Nephron progenitor cell (in vitro differentiated cells): ENCODE measurements around the gene APBB2.

Experiments used
- DNase-seq: peaks from one replicate; pipeline ENCODE4 v3.0.0; 2021
- H3K27ac Mint-ChIP-seq: 2 replicates; pipeline ENCODE4 v1.8.0; 2021; ENCODE audit warnings: mild to moderate bottlenecking, moderate library complexity, mixed read lengths
- H3K27me3 Mint-ChIP-seq: 2 replicates; pipeline ENCODE4 v1.8.0; 2021; ENCODE audit warnings: mild to moderate bottlenecking, low read depth, mixed read lengths; ENCODE audit not compliant: poor library complexity
- H3K36me3 Mint-ChIP-seq: 2 replicates; pipeline ENCODE4 v1.8.0; 2021; ENCODE audit warnings: low read depth, mixed read lengths
- H3K4me1 Mint-ChIP-seq: 2 replicates; pipeline ENCODE4 v1.8.0; 2021; ENCODE audit warnings: mixed read lengths
- H3K4me3 Mint-ChIP-seq: 2 replicates; pipeline ENCODE4 v1.8.0; 2021; ENCODE audit warnings: mild to moderate bottlenecking, moderate library complexity, mixed read lengths
- H3K9me3 Mint-ChIP-seq: 2 replicates; pipeline ENCODE4 v1.8.0; 2021; ENCODE audit warnings: mild to moderate bottlenecking, moderate library complexity, mixed read lengths
- TF ChIP-seq, protein P1 (sequence below): fragments of 200-600 bp; sonication (generic); IDR thresholded peaks from 2 replicates; pipeline ENCODE4 v1.5.0; 2021; ENCODE audit warnings: antibody characterized with exemption

Gene APBB2

GRCh38 chr4:41214825-41215146 lies 444 bp upstream of the APBB2 start:
- Mint-ChIP-seq H3K36me3 (no peaks in the 10 kb centered on the region), H3K9me3 (no peaks in the 10 kb centered on the region), H3K4me3 (peak overlapping the region; percentile 90), H3K27ac (no peak overlapping the region), H3K27me3 (peaks cover 23% of the 10 kb centered on the region), H3K4me1 (peaks cover 34% of the 10 kb centered on the region)
- TF ChIP-seq, protein P1, sequence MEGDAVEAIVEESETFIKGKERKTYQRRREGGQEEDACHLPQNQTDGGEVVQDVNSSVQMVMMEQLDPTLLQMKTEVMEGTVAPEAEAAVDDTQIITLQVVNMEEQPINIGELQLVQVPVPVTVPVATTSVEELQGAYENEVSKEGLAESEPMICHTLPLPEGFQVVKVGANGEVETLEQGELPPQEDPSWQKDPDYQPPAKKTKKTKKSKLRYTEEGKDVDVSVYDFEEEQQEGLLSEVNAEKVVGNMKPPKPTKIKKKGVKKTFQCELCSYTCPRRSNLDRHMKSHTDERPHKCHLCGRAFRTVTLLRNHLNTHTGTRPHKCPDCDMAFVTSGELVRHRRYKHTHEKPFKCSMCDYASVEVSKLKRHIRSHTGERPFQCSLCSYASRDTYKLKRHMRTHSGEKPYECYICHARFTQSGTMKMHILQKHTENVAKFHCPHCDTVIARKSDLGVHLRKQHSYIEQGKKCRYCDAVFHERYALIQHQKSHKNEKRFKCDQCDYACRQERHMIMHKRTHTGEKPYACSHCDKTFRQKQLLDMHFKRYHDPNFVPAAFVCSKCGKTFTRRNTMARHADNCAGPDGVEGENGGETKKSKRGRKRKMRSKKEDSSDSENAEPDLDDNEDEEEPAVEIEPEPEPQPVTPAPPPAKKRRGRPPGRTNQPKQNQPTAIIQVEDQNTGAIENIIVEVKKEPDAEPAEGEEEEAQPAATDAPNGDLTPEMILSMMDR, result no peak
- DNase-seq, result no peak

DNA sequence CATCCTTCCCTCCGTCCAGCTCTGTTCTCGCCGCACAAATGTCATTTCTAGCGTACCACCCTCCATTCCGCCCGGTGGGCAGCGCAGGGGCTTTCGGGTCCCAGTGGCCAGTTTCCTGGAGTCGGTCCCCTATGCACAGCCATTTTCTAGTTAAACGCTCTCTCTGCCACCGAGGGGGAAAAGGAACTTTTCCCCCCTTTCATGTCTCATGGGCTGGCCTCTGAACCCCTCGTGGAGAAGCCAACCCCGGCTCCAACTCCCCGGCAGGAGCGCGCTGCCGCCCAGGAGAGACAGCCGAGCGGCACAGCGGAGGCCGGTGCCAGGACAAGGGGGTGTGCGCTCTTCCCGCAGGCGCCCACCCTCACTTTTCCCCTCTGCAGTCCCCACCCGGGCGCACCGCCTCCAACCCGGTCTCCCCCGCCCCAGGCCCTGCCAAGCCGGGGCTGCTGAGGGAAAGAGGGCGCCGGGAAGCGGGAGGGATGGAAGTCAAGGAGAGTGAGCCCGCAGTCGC lies 662 bp downstream of the APBB2 start:
- TF ChIP-seq, protein P1, result no peak
- Mint-ChIP-seq H3K4me1 (peaks cover 41% of the 10 kb centered on the region), H3K4me3 (peak overlapping the region; percentile 90), H3K27ac (no peak overlapping the region), H3K36me3 (peaks cover under 1% of the 10 kb centered on the region), H3K9me3 (peaks cover 7% of the 10 kb centered on the region), H3K27me3 (peaks cover 23% of the 10 kb centered on the region)
- DNase-seq, result peak; percentile 61

DNA sequence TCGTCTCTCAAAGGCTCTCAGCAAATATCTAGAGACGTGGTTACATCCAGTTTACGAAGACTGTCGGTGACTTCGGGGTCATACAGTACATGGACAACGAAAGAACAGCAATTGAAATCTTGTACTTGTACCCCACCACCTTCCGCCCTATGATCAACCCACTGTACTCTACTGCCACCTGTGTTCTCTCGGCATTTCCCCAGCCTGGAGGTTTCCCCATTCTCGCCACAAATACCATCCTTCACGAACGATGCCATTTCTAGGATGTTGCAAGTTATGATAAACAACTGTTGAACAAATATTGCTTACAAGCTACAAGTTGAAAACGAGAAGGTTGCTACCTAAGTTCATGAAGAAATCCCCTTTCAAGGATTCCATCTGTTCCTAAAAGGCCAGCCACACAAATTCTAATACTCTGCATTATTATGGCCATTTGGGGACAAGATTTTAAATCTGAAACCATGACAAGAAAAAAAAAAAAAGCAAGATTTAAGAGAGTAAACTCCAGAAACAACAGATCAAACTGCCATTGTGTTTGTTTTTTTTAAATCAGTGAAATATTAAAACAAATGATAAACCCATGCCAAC lies 1.6 kb downstream of the APBB2 start:
- H3K36me3 Mint-ChIP-seq, result peaks cover 4% of the 10 kb centered on the region
- DNase-seq, result no peak
- TF ChIP-seq, protein P1, result no peak
- H3K4me1 Mint-ChIP-seq, result peaks cover 46% of the 10 kb centered on the region
- no peak overlapping the region for H3K27ac Mint-ChIP-seq
- H3K9me3 Mint-ChIP-seq, result peaks cover 12% of the 10 kb centered on the region
- peaks cover 23% of the 10 kb centered on the region for H3K27me3 Mint-ChIP-seq
- H3K4me3 Mint-ChIP-seq, result peak overlapping the region; percentile 90

- H3K9me3 Mint-ChIP-seq, result peaks cover 14% of the 10 kb centered on the region
- H3K4me1 Mint-ChIP-seq, result peaks cover 45% of the 10 kb centered on the region
- no peak overlapping the region for H3K27ac Mint-ChIP-seq
- peaks cover 23% of the 10 kb centered on the region for H3K27me3 Mint-ChIP-seq
- H3K36me3 Mint-ChIP-seq, result peaks cover 4% of the 10 kb centered on the region
- TF ChIP-seq, protein P1, result no peak
- H3K4me3 Mint-ChIP-seq, result peak overlapping the region; percentile 90
- DNase-seq, result no peak
These were observed 2.3 kb downstream of the APBB2 start for GRCh38 chr4:41211951-41212615.

GRCh38 chr4:41209901-41210300 lies 4.4 kb downstream of the APBB2 start:
- H3K4me3 Mint-ChIP-seq, result no peak overlapping the region
- peaks cover 14% of the 10 kb centered on the region for H3K9me3 Mint-ChIP-seq
- no peak for DNase-seq
- H3K4me1 Mint-ChIP-seq, result peaks cover 29% of the 10 kb centered on the region
- TF ChIP-seq, protein P1, result no peak
- peaks cover 4% of the 10 kb centered on the region for H3K36me3 Mint-ChIP-seq
- peaks cover 23% of the 10 kb centered on the region for H3K27me3 Mint-ChIP-seq
- H3K27ac Mint-ChIP-seq, result no peak overlapping the region

DNA sequence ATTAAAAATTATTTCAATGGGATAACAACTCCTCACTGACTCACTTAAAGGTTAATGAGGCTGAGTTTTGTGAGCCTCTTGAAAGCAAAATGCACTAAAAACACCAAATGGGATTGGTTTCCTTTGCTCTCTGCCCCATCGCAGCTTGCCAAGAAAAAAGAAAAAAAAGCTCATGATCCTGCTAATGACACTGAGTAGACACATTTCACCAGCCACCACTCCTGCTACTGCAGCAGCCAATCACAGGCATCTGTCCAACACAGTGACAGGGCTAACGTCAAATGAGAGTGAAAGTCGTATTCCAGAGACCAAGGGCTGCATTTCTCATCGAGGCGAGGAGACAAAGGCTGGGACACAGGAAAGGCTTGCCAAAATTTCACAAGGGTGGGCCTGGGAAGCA lies 5.2 kb downstream of the APBB2 start:
- no peak overlapping the region for H3K4me3 Mint-ChIP-seq
- H3K36me3 Mint-ChIP-seq, result peaks cover 4% of the 10 kb centered on the region
- DNase-seq, result no peak
- H3K27me3 Mint-ChIP-seq, result peaks cover 26% of the 10 kb centered on the region
- TF ChIP-seq, protein P1, result no peak
- peaks cover 27% of the 10 kb centered on the region for H3K4me1 Mint-ChIP-seq
- H3K27ac Mint-ChIP-seq, result peak overlapping the region; percentile 91
- peaks cover 14% of the 10 kb centered on the region for H3K9me3 Mint-ChIP-seq
